Measurements from ENCODE around the gene TCFL5.

- TF ChIP-seq NR2F1 (conservative IDR thresholded peaks at IDR 0.05) (no peak), FOXM1 (IDR thresholded peaks at IDR 0.05; ENCODE audit: low read depth, low read length) (no peak), MYC (IDR thresholded peaks at IDR 0.05; ENCODE audit: insufficient read depth, insufficient read length, insufficient replicate concordance, low read length, severe bottlenecking) (no peak), CREM (IDR thresholded peaks at IDR 0.05; ENCODE audit: low read depth) (no peak), NR2C2 (IDR thresholded peaks at IDR 0.05; ENCODE audit: borderline replicate concordance, control insufficient read depth, insufficient read length, low read depth) (no peak), ESRRA (IDR thresholded peaks at IDR 0.05; ENCODE audit: low read length) (no peak), CEBPB (IDR thresholded peaks at IDR 0.05; ENCODE audit: borderline replicate concordance in 1 of 2, low read depth in 2 of 2, low read length in 2 of 2) (no peak)
- TF ChIP-seq, protein P1, sequence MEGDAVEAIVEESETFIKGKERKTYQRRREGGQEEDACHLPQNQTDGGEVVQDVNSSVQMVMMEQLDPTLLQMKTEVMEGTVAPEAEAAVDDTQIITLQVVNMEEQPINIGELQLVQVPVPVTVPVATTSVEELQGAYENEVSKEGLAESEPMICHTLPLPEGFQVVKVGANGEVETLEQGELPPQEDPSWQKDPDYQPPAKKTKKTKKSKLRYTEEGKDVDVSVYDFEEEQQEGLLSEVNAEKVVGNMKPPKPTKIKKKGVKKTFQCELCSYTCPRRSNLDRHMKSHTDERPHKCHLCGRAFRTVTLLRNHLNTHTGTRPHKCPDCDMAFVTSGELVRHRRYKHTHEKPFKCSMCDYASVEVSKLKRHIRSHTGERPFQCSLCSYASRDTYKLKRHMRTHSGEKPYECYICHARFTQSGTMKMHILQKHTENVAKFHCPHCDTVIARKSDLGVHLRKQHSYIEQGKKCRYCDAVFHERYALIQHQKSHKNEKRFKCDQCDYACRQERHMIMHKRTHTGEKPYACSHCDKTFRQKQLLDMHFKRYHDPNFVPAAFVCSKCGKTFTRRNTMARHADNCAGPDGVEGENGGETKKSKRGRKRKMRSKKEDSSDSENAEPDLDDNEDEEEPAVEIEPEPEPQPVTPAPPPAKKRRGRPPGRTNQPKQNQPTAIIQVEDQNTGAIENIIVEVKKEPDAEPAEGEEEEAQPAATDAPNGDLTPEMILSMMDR (IDR thresholded peaks at IDR 0.05 in 2 of 3, conservative IDR thresholded peaks at IDR 0.05 in 1 of 3; ENCODE audit: control insufficient read depth in 2 of 3, extremely low read depth in 1 of 3, insufficient read depth in 1 of 3, low read depth in 3 of 3, low read length in 3 of 3), result no peak
Measured at GRCh38 chr20:62864207-62864606, 2.6 kb upstream of the TCFL5 start.
